Ovary (tissue), 9 donors: ENCODE measurements around the gene SUMO3. TPM values are rescaled to one million over a fixed set of nuclear protein-coding genes. Genes with fewer than 3 reads are reported as not detected.

Source experiments
- DNase-seq, 5 donors: peaks; one replicate each; pipeline ENCODE4 v3.0.0-alpha.2; 2019 to 2020
- H3K27ac ChIP-seq, 2 donors: fragments of 200-600 bp; one replicate each; pipeline versions ENCODE4 v1.5.1 to v1.8.0; 2019 to 2022
- H3K27me3 ChIP-seq: fragments of 200-600 bp; one replicate; pipeline ENCODE4 v1.8.0; 2022
- H3K36me3 ChIP-seq: fragments of 200-600 bp; sonication (generic); one replicate; pipeline ENCODE4 v1.5.1; 2019
- H3K4me1 ChIP-seq: one replicate; pipeline ENCODE4 v1.8.1; 2013; ENCODE audit warnings: mild to moderate bottlenecking, moderate library complexity; ENCODE audit not compliant: insufficient read depth
- H3K4me3 ChIP-seq: fragments of 200-600 bp; sonication (generic); one replicate; pipeline ENCODE4 v1.5.1; 2017
- H3K9me3 ChIP-seq, 2 donors: fragments of 200-600 bp in 1 of 2; sonication (generic) in 1 of 2; one replicate each; pipeline versions ENCODE4 v1.5.1 to v1.8.1; 2013 to 2019; ENCODE audit warnings: mild to moderate bottlenecking in 1 of 2, moderate library complexity in 1 of 2
- EP300 ChIP-seq: sonication (generic); formaldehyde crosslinking; IDR thresholded peaks from one replicate; pipeline ENCODE4 v1.6.1; 2017; ENCODE audit warnings: antibody characterized with exemption
- POLR2A ChIP-seq: fragments of 450-650 bp; IDR thresholded peaks from one replicate; pipeline ENCODE4 v1.6.1; 2017; ENCODE audit warnings: antibody characterized with exemption, mild to moderate bottlenecking, moderate library complexity
- WGBS, 3 donors: extraction: QIAGEN DNeasy Blood & Tissue Kit in 1 of 3; methylation state at CpG; one replicate each; pipeline versions ENCODE4 v1.1.5 to v1.1.7; 2013 to 2017; 5-methylcytosine and 5-hydroxymethylcytosine counted together
- intact Hi-C, 4 donors: fragments of 100-400 bp; cut with DNase I; formaldehyde crosslinking; loops; one replicate each; pipeline versions ENCODE4 v1.11.0 to v1.15.1; 2022 to 2023
- polyA plus RNA-seq, 2 donors: library from polyadenylated mRNA; stranded (reverse); fragments of 200-250 nt in 1 of 2; fragments of 350-450 nt in 1 of 2; fragmentation: Illumina TruSeq in 1 of 2; extraction: RNeasy Lipid Tissue Mini Kit (QIAGEN cat#74804) in 1 of 2; gene quantifications; one replicate each; pipeline ENCODE4 v1.2.3, GENCODE V29; 2013 to 2014
- total RNA-seq, 7 donors: library from RNA; depleted of rRNA in 2 of 7; stranded (reverse); fragments of >200 nt in 2 of 7; fragmentation: NEBNext Ultra II Directional in 3 of 7; extraction: Animal tissue kit (Norgen Biotek cat#: 25700) in 3 of 7; gene quantifications; one replicate each; pipeline versions ENCODE4 v1.1.0 to v1.2.4, GENCODE V29; 2016 to 2023
- TF ChIP-seq, protein P1 (sequence below), 3 donors: fragments of 450-650 bp in 2 of 3; fragments of 200-600 bp in 1 of 3; IDR thresholded peaks; one replicate each; pipeline versions ENCODE4 v1.5.1 to v1.8.0; 2016 to 2022; ENCODE audit warnings: antibody characterized with exemption in 3 of 3, mild to moderate bottlenecking in 1 of 3
- donor health status: DM: no; HTN: no; CAD: no; lungs with moderate emphysema.
- donor health status: DM: no; HTN: no; CAD: no.
- donor health status: Bipolar disorder and iron deficiency.
- donor health status: DM: yes; HTN: yes; CAD: no.
- donor health status: DM: no; HTN: no; CAD: no.
- donor health status: DM: yes; HTN: yes; CAD: no.

SUMO3 gene
- total and polyA plus RNA-seq, 9 donors = 45.3 to 108 (median 74.3) TPM

DNA sequence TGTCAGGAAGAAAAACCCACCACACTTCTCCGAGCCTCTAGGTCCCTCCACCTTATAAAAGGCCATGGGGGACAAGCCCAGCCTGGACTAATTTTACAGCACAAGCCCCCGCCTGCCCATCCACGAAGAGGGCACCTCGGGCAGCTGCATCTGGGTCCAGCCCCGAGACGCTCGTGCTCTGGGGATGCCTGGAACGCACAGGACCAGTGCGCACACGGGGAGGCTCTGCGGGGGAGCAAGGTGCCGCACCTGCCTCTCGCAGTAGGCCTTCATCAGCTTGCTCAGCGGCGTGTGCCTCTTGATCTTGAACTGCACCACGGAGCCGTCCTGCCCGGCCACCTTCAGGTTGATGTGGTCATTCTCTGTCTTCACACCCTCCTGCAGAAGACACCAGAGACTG lies 4.1 kb downstream of the SUMO3 start:
- intact Hi-C loops = loop anchor here in 1 of 4 donors (10.0 kb wide), 1 partner anchor 121 kb away; no protein-coding TSS in a partner anchor
- no peaks in the 10 kb centered on the region for H3K27me3 ChIP-seq
- no peak overlapping the region for H3K27ac ChIP-seq
- TF ChIP-seq POLR2A (no peak), EP300 (no peak)
- TF ChIP-seq, protein P1, sequence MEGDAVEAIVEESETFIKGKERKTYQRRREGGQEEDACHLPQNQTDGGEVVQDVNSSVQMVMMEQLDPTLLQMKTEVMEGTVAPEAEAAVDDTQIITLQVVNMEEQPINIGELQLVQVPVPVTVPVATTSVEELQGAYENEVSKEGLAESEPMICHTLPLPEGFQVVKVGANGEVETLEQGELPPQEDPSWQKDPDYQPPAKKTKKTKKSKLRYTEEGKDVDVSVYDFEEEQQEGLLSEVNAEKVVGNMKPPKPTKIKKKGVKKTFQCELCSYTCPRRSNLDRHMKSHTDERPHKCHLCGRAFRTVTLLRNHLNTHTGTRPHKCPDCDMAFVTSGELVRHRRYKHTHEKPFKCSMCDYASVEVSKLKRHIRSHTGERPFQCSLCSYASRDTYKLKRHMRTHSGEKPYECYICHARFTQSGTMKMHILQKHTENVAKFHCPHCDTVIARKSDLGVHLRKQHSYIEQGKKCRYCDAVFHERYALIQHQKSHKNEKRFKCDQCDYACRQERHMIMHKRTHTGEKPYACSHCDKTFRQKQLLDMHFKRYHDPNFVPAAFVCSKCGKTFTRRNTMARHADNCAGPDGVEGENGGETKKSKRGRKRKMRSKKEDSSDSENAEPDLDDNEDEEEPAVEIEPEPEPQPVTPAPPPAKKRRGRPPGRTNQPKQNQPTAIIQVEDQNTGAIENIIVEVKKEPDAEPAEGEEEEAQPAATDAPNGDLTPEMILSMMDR (IDR thresholded peaks at IDR 0.05) = no peak
- H3K36me3 ChIP-seq = no peaks in the 10 kb centered on the region
- no peak for DNase-seq
- no peaks in the 10 kb centered on the region for H3K9me3 ChIP-seq
- H3K4me1 ChIP-seq = peaks cover 12% of the 10 kb centered on the region
- H3K4me3 ChIP-seq = no peak overlapping the region
- WGBS, 3 donors = 89 to 91% (median 89%) methylated on average over 18 of the region's 18 CpGs

DNA sequence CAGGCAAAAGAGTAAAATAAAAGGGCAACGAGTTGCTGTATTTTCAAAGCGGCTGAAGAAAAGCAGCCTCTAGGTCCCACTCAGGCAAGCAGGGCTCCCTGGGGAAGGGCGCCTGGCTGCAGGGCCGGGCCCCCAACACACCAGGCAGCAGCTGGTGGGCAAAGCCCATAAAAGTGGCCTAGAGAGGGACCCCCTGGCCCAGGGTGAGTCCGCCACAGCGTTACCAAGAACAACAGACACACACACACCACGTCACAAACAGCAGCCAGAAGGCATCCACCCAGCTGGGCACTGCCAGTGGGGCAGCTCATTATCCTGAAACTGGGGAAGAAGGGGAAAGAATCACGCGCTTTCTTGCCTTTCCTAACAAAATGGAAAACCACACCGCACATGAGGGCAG lies 4.7 kb downstream of the SUMO3 start:
- WGBS, 3 donors = 90 to 93% (median 91%) methylated on average over 10 of the region's 10 CpGs
- Histone ChIP-seq H3K27ac (no peak overlapping the region), H3K4me1 (peaks cover 8% of the 10 kb centered on the region), H3K27me3 (no peaks in the 10 kb centered on the region), H3K4me3 (no peak overlapping the region), H3K36me3 (no peaks in the 10 kb centered on the region), H3K9me3 (no peaks in the 10 kb centered on the region)
- intact Hi-C loops = loop anchor here in 1 of 4 donors (10.0 kb wide), 1 partner anchor 122 kb away; no protein-coding TSS in a partner anchor
- no peak for DNase-seq
- TF ChIP-seq EP300 (no peak), POLR2A (no peak)
- TF ChIP-seq, protein P1 (IDR thresholded peaks at IDR 0.05) = no peak

DNA sequence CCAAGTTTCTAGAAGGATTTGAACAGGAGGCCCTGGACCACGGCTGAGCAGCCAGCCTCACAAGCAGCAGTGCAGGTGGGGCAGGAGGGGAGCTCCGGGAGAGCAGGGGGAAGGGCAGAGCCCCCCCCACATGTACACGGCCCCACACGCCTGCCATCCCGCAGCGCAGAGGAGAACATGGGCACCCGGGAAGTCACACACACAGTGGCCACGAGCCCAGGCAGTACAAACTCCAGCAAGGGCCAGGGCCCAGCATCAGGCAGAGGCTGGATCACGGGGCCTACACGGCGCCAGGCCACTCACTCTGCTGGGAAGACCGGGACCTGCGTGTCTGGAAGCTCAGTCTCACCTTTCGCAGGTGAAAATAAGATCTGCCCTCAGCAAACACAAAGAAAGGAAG lies 5.2 kb downstream of the SUMO3 start:
- no peaks in the 10 kb centered on the region for H3K27me3 ChIP-seq
- intact Hi-C loops = loop anchor here in 1 of 4 donors (10.0 kb wide), 1 partner anchor 122 kb away; no protein-coding TSS in a partner anchor
- TF ChIP-seq, protein P1 (IDR thresholded peaks at IDR 0.05) = no peak
- TF ChIP-seq EP300 (no peak), POLR2A (no peak)
- peaks cover 8% of the 10 kb centered on the region for H3K4me1 ChIP-seq
- no peak for DNase-seq
- 85 to 93% (median 88%) methylated on average over 14 of the region's 14 CpGs for WGBS, 3 donors
- H3K36me3 ChIP-seq = no peaks in the 10 kb centered on the region
- H3K9me3 ChIP-seq = no peaks in the 10 kb centered on the region
- H3K4me3 ChIP-seq = no peak overlapping the region
- no peak overlapping the region for H3K27ac ChIP-seq

DNA sequence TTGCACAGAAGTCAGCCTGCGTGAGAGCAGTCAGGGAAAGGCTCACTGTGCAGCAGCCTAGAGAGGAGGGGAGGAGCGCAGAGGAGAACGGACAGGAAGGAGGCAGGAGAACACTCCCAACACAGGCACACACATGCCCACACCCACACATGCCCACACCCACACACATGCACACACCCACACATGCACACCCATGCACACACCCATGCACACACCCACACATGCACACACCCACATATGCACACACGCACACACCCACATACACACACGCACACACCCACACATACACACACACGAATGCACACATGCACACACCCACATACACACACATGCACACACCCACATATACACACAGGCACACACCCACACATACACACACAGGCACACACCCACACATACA lies 7.1 kb downstream of the SUMO3 start:
- TF ChIP-seq EP300 = no peak
- TF ChIP-seq POLR2A = no peak
- TF ChIP-seq, protein P1 (IDR thresholded peaks at IDR 0.05) = no peak
- H3K4me3 ChIP-seq = no peak overlapping the region
- H3K4me1 ChIP-seq = no peaks in the 10 kb centered on the region
- no peak overlapping the region for H3K27ac ChIP-seq
- intact Hi-C loops = loop anchor here in 1 of 4 donors (10.0 kb wide), 1 partner anchor 124 kb away; no protein-coding TSS in a partner anchor
- DNase-seq = no peak
- no peaks in the 10 kb centered on the region for H3K9me3 ChIP-seq
- H3K36me3 ChIP-seq = no peaks in the 10 kb centered on the region
- 77 to 86% (median 81%) methylated on average over 6 of the region's 6 CpGs for WGBS, 3 donors
- no peaks in the 10 kb centered on the region for H3K27me3 ChIP-seq
